ENCODE measurements around the gene LSS. TPM values are rescaled to one million over a fixed set of nuclear protein-coding genes. Genes with fewer than 3 reads are reported as not detected.
"Not testable (repeated sequence)": the region's sequence is repeated elsewhere in the genome, so short reads cannot be mapped to it uniquely, and the experiment has no call there.

Gene LSS
- total RNA-seq, 1 experiment from 2014 or later: 130 TPM

GRCh38 chr21:46171585-46171984 lies 57.0 kb downstream of the LSS start:
- TF ChIP-seq EZH2 (IDR thresholded peaks at IDR 0.05; ENCODE audit: borderline replicate concordance, low read depth, low read length, poor library complexity, severe bottlenecking): no peak
- TF ChIP-seq, protein P1, sequence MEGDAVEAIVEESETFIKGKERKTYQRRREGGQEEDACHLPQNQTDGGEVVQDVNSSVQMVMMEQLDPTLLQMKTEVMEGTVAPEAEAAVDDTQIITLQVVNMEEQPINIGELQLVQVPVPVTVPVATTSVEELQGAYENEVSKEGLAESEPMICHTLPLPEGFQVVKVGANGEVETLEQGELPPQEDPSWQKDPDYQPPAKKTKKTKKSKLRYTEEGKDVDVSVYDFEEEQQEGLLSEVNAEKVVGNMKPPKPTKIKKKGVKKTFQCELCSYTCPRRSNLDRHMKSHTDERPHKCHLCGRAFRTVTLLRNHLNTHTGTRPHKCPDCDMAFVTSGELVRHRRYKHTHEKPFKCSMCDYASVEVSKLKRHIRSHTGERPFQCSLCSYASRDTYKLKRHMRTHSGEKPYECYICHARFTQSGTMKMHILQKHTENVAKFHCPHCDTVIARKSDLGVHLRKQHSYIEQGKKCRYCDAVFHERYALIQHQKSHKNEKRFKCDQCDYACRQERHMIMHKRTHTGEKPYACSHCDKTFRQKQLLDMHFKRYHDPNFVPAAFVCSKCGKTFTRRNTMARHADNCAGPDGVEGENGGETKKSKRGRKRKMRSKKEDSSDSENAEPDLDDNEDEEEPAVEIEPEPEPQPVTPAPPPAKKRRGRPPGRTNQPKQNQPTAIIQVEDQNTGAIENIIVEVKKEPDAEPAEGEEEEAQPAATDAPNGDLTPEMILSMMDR (conservative IDR thresholded peaks at IDR 0.05; ENCODE audit: low read depth, low read length): no peak
- no TSS peak for BruUV-seq (replicated peaks)
- CTCF ChIA-PET: no interaction called here
- Histone ChIP-seq H3K9me3 (ENCODE audit: low read depth, low read length, poor library complexity, severe bottlenecking) (peaks cover 4% of the 10 kb centered on the region), H3K4me1 (ENCODE audit: insufficient read depth, low read length, poor library complexity, severe bottlenecking) (no peaks in the 10 kb centered on the region), H3K4me3 (ENCODE audit: low read depth, low read length, poor library complexity, severe bottlenecking) (no peak overlapping the region), H3K27me3 (replicated peaks; ENCODE audit: insufficient read depth, low read depth, low read length, poor library complexity) (no peaks in the 10 kb centered on the region), H3K36me3 (ENCODE audit: insufficient read depth, low read length, poor library complexity, severe bottlenecking) (peaks cover 3% of the 10 kb centered on the region), H3K27ac (ENCODE audit: low read depth, low read length, poor library complexity, severe bottlenecking) (no peak overlapping the region)
- intact Hi-C loops (cut with micrococcal nuclease; ENCODE audit: unreplicated experiment): no loop called here
- no peak for DNase-seq (ENCODE audit: low spot score)
- POLR2A ChIA-PET (ENCODE audit: low non-redundant PET): no interaction called here

DNA sequence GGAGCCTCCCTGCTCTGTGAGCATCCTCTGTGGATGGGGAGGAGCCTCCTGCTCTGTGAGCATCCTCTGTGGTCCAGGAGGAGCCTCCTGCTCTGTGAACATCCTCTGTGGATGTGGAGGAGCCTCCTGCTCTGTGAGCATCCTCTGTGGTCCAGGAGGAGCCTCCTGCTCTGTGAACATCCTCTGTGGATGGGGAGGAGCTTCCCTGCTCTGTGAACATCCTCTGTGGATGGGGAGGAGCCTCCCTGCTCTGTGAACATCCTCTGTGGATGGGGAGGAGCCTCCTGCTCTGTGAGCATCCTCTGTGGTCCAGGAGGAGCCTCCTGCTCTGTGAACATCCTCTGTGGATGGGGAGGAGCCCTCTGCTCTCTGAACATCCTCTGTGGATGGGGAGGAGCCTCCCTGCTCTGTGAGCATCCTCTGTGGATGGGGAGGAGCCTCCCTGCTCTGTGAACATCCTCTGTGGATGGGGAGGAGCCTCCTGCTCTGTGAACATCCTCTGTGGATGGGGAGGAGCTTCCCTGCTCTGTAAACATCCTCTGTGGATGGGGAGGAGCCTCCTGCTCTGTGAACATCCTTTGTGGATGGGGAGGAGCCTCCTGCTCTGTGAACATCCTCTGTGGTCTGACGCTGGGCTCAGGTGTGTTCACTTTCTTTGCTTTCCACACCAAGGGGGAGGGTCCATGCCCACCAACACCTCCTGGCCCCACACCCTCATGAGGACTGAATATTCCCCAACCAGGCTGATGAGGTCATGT lies 58.0 kb downstream of the LSS start:
- intact Hi-C loops (cut with micrococcal nuclease; ENCODE audit: unreplicated experiment); BruUV-seq (replicated peaks); H3K36me3 ChIP-seq (ENCODE audit: insufficient read depth, low read length, poor library complexity, severe bottlenecking); H3K4me3 ChIP-seq (ENCODE audit: low read depth, low read length, poor library complexity, severe bottlenecking); H3K4me1 ChIP-seq (ENCODE audit: insufficient read depth, low read length, poor library complexity, severe bottlenecking); DNase-seq (ENCODE audit: low spot score); H3K27ac ChIP-seq (ENCODE audit: low read depth, low read length, poor library complexity, severe bottlenecking); POLR2A ChIA-PET (ENCODE audit: low non-redundant PET); H3K27me3 ChIP-seq (replicated peaks; ENCODE audit: insufficient read depth, low read depth, low read length, poor library complexity); CTCF ChIA-PET; H3K9me3 ChIP-seq (ENCODE audit: low read depth, low read length, poor library complexity, severe bottlenecking): not testable (repeated sequence)

GRCh38 chr21:46168659-46169386 lies 59.8 kb downstream of the LSS start:
- CTCF ChIA-PET: interaction anchor here (0.7 kb wide), 1 partner anchor 11 kb away, joined by 3 read pairs; no protein-coding TSS in a partner anchor
- POLR2A ChIA-PET (ENCODE audit: low non-redundant PET): no interaction called here

More at GRCh38 chr21:46168659-46169386, 59.8 kb downstream of the LSS start:
- Histone ChIP-seq H3K4me1 (ENCODE audit: insufficient read depth, low read length, poor library complexity, severe bottlenecking) (no peaks in the 10 kb centered on the region), H3K27me3 (replicated peaks; ENCODE audit: insufficient read depth, low read depth, low read length, poor library complexity) (no peaks in the 10 kb centered on the region), H3K27ac (ENCODE audit: low read depth, low read length, poor library complexity, severe bottlenecking) (no peak overlapping the region), H3K9me3 (ENCODE audit: low read depth, low read length, poor library complexity, severe bottlenecking) (no peaks in the 10 kb centered on the region), H3K36me3 (ENCODE audit: insufficient read depth, low read length, poor library complexity, severe bottlenecking) (peaks cover 3% of the 10 kb centered on the region), H3K4me3 (ENCODE audit: low read depth, low read length, poor library complexity, severe bottlenecking) (no peak overlapping the region)
- BruUV-seq (replicated peaks): no TSS peak
- no peak for DNase-seq (ENCODE audit: low spot score)
- intact Hi-C loops (cut with micrococcal nuclease; ENCODE audit: unreplicated experiment): no loop called here
- TF ChIP-seq, protein P1 (conservative IDR thresholded peaks at IDR 0.05; ENCODE audit: low read depth, low read length): no peak
- TF ChIP-seq EZH2 (IDR thresholded peaks at IDR 0.05; ENCODE audit: borderline replicate concordance, low read depth, low read length, poor library complexity, severe bottlenecking): no peak
